Omental fat pad (tissue), 4 donors: ENCODE measurements around the gene MGAT4A. TPM values are rescaled to one million over a fixed set of nuclear protein-coding genes. Genes with fewer than 3 reads are reported as not detected.

Source experiments
- ATAC-seq: fragments of 150-250 bp; one replicate; pipeline ENCODE4 v1.9.1; 2016; ENCODE audit warnings: mild to moderate bottlenecking, moderate library complexity; ENCODE audit not compliant: low FRiP score
- DNase-seq: peaks from one replicate; pipeline ENCODE4 v3.0.0-alpha.2; 2019; ENCODE audit warnings: low spot score
- total RNA-seq, 4 donors: library from RNA; depleted of rRNA; stranded (reverse); fragments of >200 nt; gene quantifications; one replicate each; pipeline ENCODE4 v1.1.0, GENCODE V29; 2016
- TF ChIP-seq, protein P1 (sequence below), 3 donors: fragments of 450-650 bp; IDR thresholded peaks; one replicate each; pipeline ENCODE4 v1.5.1; 2016 to 2017; ENCODE audit warnings: antibody characterized with exemption in 3 of 3, mild to moderate bottlenecking in 3 of 3, moderate library complexity in 2 of 3

MGAT4A gene
- total RNA-seq, 4 donors from 2014 or later, result 20.1 to 93.7 (median 43.2) TPM

- DNase-seq (no peak), ATAC-seq (no peak)
- TF ChIP-seq, protein P1, sequence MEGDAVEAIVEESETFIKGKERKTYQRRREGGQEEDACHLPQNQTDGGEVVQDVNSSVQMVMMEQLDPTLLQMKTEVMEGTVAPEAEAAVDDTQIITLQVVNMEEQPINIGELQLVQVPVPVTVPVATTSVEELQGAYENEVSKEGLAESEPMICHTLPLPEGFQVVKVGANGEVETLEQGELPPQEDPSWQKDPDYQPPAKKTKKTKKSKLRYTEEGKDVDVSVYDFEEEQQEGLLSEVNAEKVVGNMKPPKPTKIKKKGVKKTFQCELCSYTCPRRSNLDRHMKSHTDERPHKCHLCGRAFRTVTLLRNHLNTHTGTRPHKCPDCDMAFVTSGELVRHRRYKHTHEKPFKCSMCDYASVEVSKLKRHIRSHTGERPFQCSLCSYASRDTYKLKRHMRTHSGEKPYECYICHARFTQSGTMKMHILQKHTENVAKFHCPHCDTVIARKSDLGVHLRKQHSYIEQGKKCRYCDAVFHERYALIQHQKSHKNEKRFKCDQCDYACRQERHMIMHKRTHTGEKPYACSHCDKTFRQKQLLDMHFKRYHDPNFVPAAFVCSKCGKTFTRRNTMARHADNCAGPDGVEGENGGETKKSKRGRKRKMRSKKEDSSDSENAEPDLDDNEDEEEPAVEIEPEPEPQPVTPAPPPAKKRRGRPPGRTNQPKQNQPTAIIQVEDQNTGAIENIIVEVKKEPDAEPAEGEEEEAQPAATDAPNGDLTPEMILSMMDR (IDR thresholded peaks at IDR 0.05), result no peak
Observed at GRCh38 chr2:98634406-98635092, 96.4 kb downstream of the MGAT4A start.

GRCh38 chr2:98632351-98632750, 98.6 kb downstream of the MGAT4A start:
- DNase-seq, result no peak
- TF ChIP-seq, protein P1 (IDR thresholded peaks at IDR 0.05), result no peak
- no peak for ATAC-seq

DNA sequence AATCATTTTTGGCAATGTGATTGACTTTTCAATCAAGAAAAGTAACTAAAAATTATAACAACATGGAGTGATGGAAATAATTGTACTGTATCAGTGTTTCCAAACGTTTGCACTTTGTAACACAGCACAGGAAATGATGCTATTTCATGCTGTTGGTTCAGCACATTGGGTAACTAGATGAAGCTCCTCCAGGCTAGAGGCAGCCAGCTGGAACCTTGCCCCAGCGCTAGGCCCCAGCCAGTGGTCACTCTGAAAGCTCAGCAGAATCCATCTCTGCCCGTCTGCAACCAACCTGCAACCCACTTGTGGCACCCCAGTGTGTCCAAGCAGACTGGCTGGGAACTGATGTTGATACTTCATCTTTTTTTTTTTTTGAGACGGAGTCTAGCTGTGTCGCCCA, 107.3 kb downstream of the MGAT4A start:
- ATAC-seq (no peak), DNase-seq (no peak)
- TF ChIP-seq, protein P1 (IDR thresholded peaks at IDR 0.05), result no peak

- TF ChIP-seq, protein P1 (IDR thresholded peaks at IDR 0.05), result no peak
- no peak for ATAC-seq
- DNase-seq, result no peak
Observed at GRCh38 chr2:98617149-98617548, 113.8 kb downstream of the MGAT4A start.

- ATAC-seq (no peak), DNase-seq (no peak)
- TF ChIP-seq, protein P1 (IDR thresholded peaks at IDR 0.05), result no peak
Observed at GRCh38 chr2:98615481-98615880, 115.5 kb downstream of the MGAT4A start.

DNA sequence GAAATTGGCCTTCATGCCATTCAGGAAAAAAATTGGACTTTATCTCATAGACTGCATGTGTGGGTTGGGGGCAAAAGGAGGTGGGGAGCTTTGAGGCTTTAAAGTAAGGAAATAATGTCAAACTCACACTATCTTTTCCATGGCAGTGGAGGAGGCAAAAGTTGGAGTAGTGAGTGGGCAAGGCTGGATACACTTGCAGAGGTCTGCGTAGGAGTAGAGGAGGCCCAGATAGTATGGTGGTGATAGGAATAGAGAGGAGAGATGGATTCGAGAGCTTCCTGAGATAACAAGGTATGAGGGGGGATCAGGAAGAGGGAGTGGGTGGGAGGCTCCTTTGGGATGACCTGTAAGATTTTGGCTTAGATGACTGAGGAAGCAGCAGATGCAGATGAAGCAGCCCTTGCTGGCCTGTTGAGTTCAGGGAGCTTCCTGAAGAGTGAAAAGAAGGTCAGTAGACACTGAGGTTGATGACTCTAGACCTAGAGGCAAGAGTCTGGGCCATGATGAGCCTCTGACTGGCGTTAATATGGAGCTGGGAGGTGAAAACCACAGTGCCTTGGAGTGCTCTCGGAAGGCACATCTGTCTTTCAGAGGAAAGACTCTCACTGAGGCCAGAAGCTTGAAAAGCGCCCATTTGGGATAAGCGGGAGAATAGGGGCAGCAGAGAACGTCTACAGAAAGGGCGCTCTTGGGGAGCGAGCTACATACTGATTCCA, 116.8 kb downstream of the MGAT4A start:
- no peak for ATAC-seq
- no peak for DNase-seq
- TF ChIP-seq, protein P1 (IDR thresholded peaks at IDR 0.05), result no peak
